Panc1 (cell line): ENCODE results near the gene CDH26. TPM values are rescaled to one million over a fixed set of nuclear protein-coding genes. Genes with fewer than 3 reads are reported as not detected.

Experiments
- ATAC-seq: fragments of 200-7000 bp; cut with Tn5 transposase; 2 replicates; pipeline ENCODE4 v1.9.1; 2020; ENCODE audit warnings: mild to moderate bottlenecking, moderate library complexity
- BruUV-seq: library from RNA; stranded (reverse); fragments of 400-500 nt; replicated peaks from 2 replicates; lab custom pipeline; 2021; lab: Mats Ljungman, UMichigan
- CTCF ChIA-PET: fragments of 300-600 bp; sonication (Branson Sonifier 250); formaldehyde crosslinking; loops from one replicate; lab custom pipeline; 2022; ENCODE audit warnings: antibody characterized with exemption; lab: Charles Lee
- POLR2A ChIA-PET: fragments of 300-600 bp; sonication (Branson Sonifier 250); formaldehyde crosslinking; loops from one replicate; lab custom pipeline; 2022; ENCODE audit warnings: antibody characterized with exemption; lab: Charles Lee
- DNase-seq: peaks from one replicate; pipeline ENCODE4 v3.0.0-alpha.2; 2010; ENCODE audit warnings: low read depth, low spot score
- H3K27ac ChIP-seq: 2 replicates; pipeline ENCODE4 v1.5.1; 2011; ENCODE audit warnings: mild to moderate bottlenecking, low read length, inconsistent platforms
- H3K27me3 ChIP-seq: fragments of 200-500 bp; sonication (Bioruptor generic); 2 replicates; pipeline ENCODE4 v1.6.0; 2014; ENCODE audit warnings: low read length, inconsistent platforms; ENCODE audit not compliant: control insufficient read depth, insufficient read depth
- H3K36me3 ChIP-seq: fragments of 200-500 bp; sonication (Bioruptor generic); 2 replicates; pipeline ENCODE4 v1.5.1; 2014; ENCODE audit warnings: inconsistent platforms, mild to moderate bottlenecking, low read length, moderate library complexity; ENCODE audit not compliant: control insufficient read depth, insufficient read depth
- H3K4me1 ChIP-seq: 2 replicates; pipeline ENCODE4 v1.5.1; 2011; ENCODE audit warnings: inconsistent platforms, mild to moderate bottlenecking, low read length, moderate library complexity; ENCODE audit not compliant: control insufficient read depth, insufficient read depth
- H3K4me3 ChIP-seq, 2 experiments: 2 replicates each; pipeline ENCODE4 v1.5.1; 2011 to 2012; ENCODE audit warnings: low read depth in 2 of 2, low read length in 2 of 2, mild to moderate bottlenecking in 2 of 2, inconsistent platforms in 1 of 2, moderate library complexity in 1 of 2
- H3K9me3 ChIP-seq: fragments of 200-500 bp; sonication (Bioruptor generic); 2 replicates; pipeline ENCODE4 v1.5.1; 2014; ENCODE audit warnings: low read depth, mild to moderate bottlenecking, inconsistent platforms, low read length, moderate library complexity; ENCODE audit not compliant: control insufficient read depth, insufficient read depth
- POLR2AphosphoS5 ChIP-seq: IDR thresholded peaks from 2 replicates; pipeline ENCODE4 v1.6.1; 2012; ENCODE audit warnings: mild to moderate bottlenecking, low read depth, low read length, moderate library complexity
- SIN3A ChIP-seq: IDR thresholded peaks from 2 replicates; pipeline ENCODE4 v1.6.1; 2012; ENCODE audit warnings: low read depth, mild to moderate bottlenecking, low read length, moderate library complexity, borderline replicate concordance; ENCODE audit not compliant: insufficient read depth
- TCF7L2 ChIP-seq: IDR thresholded peaks from 2 replicates; pipeline ENCODE4 v1.6.1; 2011; ENCODE audit warnings: mild to moderate bottlenecking, low read depth, low read length, inconsistent platforms
- in situ Hi-C: cut with HindIII; loops from 2 replicates; pipeline ENCODE4 v1.10.0; 2016; ENCODE audit warnings: low sequenced_read_pairs, low pct_unique_long_range_greater_than_20kb
- intact Hi-C: fragments of 100-400 bp; cut with micrococcal nuclease; formaldehyde crosslinking; loops from one replicate; pipeline ENCODE4 v1.10.0; 2022; ENCODE audit not compliant: unreplicated experiment
- total RNA-seq: library from RNA; stranded (reverse); gene quantifications from one replicate; pipeline ENCODE4 v1.2.1, GENCODE V29; 2021; ENCODE audit not compliant: unreplicated experiment
- TF ChIP-seq, protein P1 (sequence below): fragments of 450-650 bp; IDR thresholded peaks from 2 replicates; pipeline ENCODE4 v1.5.1; 2017; ENCODE audit warnings: mild to moderate bottlenecking
- TF ChIP-seq, protein P2 (sequence below), 2 experiments: IDR thresholded peaks; 2 replicates each; pipeline ENCODE4 v1.6.1; 2011 to 2012; ENCODE audit warnings: low read depth in 2 of 2, control low read depth in 1 of 2, low read length in 1 of 2, mild to moderate bottlenecking in 1 of 2, moderate library complexity in 1 of 2; ENCODE audit not compliant: insufficient read depth in 1 of 2

Gene CDH26
- total RNA-seq, 1 experiment from 2014 or later = 0.46 TPM

DNA sequence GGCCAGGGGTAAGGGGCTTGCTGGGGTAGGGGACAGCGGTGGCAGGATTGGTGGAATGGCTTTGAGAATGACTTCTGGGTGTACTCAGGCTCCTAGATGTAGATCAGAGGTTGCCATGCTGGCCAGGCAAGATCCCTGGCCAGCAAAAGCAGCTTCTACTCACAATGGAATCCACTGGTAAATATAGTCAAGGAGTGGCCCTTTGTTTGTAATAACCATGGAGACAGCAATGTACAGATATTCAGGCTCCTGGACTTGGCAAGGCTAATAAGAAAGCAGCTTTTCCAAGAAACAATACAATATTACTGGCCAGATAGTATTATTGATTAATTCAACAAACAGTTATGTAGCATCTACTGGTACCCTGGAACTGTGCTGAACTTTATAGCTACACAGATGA lies 37.9 kb downstream of the CDH26 start:
- no peak for ATAC-seq
- H3K36me3 ChIP-seq = no peaks in the 10 kb centered on the region
- in situ Hi-C loops (no loop called here), intact Hi-C loops (no loop called here)
- H3K4me3 ChIP-seq = no peak overlapping the region
- DNase-seq = no peak
- ChIA-PET POLR2A (no interaction called here), CTCF (no interaction called here)
- H3K4me1 ChIP-seq = no peaks in the 10 kb centered on the region
- no peak overlapping the region for H3K27ac ChIP-seq
- TF ChIP-seq, protein P1, sequence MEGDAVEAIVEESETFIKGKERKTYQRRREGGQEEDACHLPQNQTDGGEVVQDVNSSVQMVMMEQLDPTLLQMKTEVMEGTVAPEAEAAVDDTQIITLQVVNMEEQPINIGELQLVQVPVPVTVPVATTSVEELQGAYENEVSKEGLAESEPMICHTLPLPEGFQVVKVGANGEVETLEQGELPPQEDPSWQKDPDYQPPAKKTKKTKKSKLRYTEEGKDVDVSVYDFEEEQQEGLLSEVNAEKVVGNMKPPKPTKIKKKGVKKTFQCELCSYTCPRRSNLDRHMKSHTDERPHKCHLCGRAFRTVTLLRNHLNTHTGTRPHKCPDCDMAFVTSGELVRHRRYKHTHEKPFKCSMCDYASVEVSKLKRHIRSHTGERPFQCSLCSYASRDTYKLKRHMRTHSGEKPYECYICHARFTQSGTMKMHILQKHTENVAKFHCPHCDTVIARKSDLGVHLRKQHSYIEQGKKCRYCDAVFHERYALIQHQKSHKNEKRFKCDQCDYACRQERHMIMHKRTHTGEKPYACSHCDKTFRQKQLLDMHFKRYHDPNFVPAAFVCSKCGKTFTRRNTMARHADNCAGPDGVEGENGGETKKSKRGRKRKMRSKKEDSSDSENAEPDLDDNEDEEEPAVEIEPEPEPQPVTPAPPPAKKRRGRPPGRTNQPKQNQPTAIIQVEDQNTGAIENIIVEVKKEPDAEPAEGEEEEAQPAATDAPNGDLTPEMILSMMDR = no peak
- TF ChIP-seq, protein P2, sequence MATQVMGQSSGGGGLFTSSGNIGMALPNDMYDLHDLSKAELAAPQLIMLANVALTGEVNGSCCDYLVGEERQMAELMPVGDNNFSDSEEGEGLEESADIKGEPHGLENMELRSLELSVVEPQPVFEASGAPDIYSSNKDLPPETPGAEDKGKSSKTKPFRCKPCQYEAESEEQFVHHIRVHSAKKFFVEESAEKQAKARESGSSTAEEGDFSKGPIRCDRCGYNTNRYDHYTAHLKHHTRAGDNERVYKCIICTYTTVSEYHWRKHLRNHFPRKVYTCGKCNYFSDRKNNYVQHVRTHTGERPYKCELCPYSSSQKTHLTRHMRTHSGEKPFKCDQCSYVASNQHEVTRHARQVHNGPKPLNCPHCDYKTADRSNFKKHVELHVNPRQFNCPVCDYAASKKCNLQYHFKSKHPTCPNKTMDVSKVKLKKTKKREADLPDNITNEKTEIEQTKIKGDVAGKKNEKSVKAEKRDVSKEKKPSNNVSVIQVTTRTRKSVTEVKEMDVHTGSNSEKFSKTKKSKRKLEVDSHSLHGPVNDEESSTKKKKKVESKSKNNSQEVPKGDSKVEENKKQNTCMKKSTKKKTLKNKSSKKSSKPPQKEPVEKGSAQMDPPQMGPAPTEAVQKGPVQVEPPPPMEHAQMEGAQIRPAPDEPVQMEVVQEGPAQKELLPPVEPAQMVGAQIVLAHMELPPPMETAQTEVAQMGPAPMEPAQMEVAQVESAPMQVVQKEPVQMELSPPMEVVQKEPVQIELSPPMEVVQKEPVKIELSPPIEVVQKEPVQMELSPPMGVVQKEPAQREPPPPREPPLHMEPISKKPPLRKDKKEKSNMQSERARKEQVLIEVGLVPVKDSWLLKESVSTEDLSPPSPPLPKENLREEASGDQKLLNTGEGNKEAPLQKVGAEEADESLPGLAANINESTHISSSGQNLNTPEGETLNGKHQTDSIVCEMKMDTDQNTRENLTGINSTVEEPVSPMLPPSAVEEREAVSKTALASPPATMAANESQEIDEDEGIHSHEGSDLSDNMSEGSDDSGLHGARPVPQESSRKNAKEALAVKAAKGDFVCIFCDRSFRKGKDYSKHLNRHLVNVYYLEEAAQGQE (IDR thresholded peaks at IDR 0.05; ENCODE audit: insufficient read depth in 1 of 2, low read depth in 2 of 2, low read length in 1 of 2) = no peak
- no peak for TF ChIP-seq SIN3A
- TF ChIP-seq POLR2AphosphoS5 = no peak
- TF ChIP-seq TCF7L2 = no peak
- H3K27me3 ChIP-seq = peaks cover 2% of the 10 kb centered on the region; the same call in 1 of the 2 replicates
- H3K9me3 ChIP-seq = no peaks in the 10 kb centered on the region
- no TSS peak for BruUV-seq

DNA sequence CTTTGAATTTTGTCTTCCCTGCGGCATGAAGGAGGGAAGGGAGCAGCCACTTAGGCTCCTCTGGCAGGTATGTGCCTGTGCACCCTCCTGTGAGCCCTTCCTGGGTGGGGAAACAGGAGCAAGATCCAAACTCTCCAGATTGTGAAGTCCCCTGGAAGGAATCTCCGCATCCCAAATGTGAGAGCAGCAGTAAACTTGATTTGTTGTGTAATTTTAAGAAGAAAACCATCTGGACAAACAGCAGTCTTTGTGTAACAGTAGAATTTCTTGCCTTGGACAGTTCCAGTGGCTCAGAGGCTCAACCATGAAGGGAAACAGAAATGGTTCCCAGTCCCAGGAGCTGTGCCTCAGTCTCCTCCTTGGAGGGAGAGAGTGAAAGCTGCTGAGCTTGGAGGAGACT lies 39.7 kb downstream of the CDH26 start:
- ATAC-seq (no peak), DNase-seq (no peak)
- TF ChIP-seq SIN3A = no peak
- no peak for TF ChIP-seq POLR2AphosphoS5
- TF ChIP-seq, protein P1 = no peak
- TF ChIP-seq TCF7L2 = no peak
- TF ChIP-seq, protein P2 (IDR thresholded peaks at IDR 0.05; ENCODE audit: insufficient read depth in 1 of 2, low read depth in 2 of 2, low read length in 1 of 2) = no peak
- Histone ChIP-seq H3K36me3 (no peaks in the 10 kb centered on the region), H3K27ac (no peak overlapping the region), H3K27me3 (peaks cover 2% of the 10 kb centered on the region), H3K4me1 (no peaks in the 10 kb centered on the region), H3K4me3 (no peak overlapping the region), H3K9me3 (no peaks in the 10 kb centered on the region)
- ChIA-PET CTCF (no interaction called here), POLR2A (no interaction called here)
- no TSS peak for BruUV-seq
- intact Hi-C loops (no loop called here), in situ Hi-C loops (no loop called here)
